GM21529 (cell line): ENCODE measurements around the gene GIGYF2.
"Not testable (repeated sequence)": the region's sequence is repeated elsewhere in the genome, so short reads cannot be mapped to it uniquely, and the experiment has no call there.

Experiments
- ATAC-seq: cut with Tn5 transposase; IDR thresholded peaks from one replicate; pipeline ENCODE4 v1.9.1; 2021; ENCODE audit not compliant: unreplicated experiment

GIGYF2 gene

DNA sequence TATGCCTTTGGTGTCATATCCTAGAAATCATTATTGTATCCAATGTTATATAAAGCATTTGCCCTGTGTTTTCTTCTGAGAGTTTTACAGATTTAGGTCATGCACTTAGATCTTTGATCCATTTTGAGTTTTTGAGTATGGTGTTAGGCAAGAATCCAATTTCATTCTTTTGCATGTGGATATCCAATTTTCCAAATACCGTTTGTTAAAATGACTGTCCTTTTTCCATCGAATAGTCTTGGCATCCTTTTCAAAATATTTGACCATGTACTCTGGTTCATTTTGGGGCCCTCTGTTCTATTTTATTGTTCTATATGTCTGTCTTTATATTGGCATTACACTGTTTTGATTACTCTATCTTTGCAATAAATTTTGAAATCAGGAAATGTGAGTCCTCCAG is 103.0 kb downstream of the GIGYF2 start:
- no peak for ATAC-seq

DNA sequence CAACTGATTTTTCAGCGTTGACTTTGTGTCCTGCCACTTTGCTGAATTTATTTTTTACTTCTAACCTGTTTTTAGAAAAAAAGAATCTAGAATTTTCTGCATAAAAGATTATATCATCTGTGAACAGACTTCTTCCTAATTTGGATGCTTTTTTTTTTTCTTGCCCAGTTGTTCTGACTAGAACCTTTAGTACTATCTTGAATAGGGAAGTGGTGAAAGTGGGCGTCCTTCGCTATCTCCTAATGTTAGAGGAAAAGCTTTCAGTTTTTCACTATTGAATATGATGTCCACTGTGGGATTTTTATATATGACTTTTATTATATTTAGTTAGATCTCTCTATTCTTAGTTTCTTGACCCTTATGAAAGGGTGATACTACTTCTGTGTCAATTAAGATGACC is 105.0 kb downstream of the GIGYF2 start:
- ATAC-seq, result no peak

DNA sequence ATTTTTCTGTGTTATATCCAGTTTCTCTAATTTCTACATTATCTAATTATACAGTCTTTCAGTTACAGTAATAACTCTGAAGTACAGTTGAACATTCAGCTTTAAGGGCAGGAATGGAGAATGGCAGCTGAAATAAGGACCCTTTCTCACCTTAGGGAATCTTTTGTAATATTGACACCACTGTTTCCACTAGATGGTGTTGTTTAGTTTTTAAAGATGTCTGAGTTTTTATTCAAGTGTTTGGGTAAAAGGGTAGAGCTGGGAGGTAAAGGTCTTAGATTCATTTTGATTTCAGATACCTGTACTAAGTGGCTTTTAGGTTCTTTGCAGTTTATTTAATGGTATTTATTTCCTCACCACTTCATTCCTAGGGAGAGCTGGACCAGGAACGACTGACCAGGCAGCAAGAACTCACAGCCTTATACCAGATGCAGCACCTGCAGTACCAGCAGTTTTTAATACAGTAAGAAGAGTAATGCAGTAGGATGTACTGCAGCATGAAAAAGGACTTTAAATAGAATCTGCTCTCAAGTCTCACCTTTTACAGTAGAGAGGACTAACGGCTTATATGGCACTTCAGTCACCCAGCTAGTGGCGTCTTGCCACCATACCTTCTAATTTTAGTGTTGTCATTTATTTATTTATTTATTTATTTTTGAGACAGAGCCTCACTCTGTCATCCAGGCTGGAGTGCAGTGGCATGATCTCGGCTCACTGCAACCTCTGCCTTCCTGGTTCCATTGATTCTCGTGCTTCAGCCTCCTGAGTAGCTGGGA is 112.4 kb downstream of the GIGYF2 start:
- no peak for ATAC-seq

DNA sequence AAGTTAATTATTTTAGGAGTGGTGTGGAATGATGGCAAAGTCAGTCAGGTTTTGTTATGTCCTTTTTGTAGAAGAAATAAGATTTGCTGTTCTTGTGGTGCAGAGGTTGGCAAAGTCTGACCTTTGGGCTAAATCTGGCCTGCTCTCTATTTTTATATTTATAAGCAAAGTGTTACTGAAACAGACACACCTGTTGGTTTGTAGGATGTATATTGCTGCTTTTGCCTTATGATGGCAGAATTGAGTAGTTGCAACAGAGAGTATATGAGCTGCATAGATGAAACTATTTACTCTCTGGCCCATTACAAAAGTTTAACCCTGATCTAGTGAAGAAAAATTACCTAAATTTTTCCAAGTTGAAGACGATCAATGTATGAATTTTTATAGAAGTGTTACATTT is 113.3 kb downstream of the GIGYF2 start:
- ATAC-seq, result no peak

DNA sequence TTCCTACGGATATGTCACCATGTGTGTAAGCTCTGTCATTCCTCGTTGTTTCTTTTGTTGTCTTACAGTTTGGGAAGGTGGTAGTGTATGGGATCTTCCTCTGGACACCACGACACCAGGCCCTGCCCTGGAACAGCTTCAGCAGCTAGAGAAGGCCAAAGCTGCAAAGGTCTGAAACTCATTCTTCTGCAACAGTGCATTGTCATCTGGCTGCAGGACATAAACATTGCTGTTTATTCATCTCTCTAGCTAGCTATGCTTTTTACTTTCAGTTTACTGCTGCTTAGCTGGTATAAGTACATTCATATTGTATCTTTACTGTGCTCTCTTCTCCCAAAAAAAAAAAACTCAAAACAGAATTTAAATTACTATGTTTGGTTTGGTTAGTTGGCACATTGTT is 118.4 kb downstream of the GIGYF2 start:
- no peak for ATAC-seq

DNA sequence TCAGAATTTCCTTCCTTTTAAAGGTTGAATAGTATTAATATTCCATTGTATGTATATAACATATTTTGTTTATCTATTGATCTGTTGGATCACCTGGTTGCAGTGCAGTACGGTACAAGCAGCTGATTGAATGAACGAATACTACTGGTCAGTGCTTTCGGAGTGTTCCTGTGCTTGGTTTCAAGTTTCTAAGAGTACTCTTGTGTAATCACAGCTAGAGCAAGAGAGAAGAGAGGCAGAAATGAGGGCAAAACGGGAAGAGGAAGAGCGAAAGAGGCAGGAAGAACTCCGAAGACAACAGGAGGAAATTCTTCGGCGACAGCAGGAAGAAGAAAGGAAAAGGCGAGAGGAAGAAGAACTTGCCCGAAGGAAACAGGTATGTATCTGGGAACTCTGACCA is 119.5 kb downstream of the GIGYF2 start:
- ATAC-seq, result no peak

DNA sequence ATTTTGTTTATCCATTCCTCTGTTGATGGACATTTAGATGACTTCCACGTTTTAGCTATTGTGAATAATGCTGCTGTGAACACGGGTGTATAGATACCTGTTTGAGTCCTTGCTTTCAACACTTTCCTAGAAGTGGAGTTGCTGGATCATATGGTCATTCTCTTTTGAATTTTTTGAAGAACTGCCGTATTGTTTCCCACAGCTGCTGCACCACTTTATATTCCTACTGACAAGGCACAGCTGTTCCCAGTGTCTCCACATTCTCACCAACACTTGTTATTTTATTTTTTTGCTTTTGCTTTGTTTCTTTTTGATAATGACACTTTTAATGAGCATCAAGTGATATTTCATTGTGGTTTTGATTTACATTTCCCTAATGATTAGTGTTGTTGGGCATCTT is 120.6 kb downstream of the GIGYF2 start:
- no peak for ATAC-seq

DNA sequence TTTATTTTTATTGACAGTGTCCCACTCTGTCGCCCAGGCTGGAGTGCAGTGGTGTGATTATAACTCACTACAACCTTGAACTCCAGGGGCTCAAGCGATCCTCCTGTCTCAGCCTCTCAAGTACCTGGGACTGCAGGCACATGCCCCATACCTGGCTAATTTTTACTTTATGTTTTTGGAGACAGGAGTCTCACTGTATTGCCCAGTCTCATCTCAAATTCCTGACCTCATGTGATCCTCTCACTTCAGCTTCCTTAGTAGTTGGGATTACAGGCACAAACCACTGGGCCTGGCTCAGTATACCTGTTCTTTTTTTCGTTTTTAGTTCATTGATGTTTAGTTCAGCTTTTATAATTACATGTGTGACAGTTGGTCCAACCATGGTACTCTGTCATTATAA is 132.9 kb downstream of the GIGYF2 start:
- no peak for ATAC-seq

DNA sequence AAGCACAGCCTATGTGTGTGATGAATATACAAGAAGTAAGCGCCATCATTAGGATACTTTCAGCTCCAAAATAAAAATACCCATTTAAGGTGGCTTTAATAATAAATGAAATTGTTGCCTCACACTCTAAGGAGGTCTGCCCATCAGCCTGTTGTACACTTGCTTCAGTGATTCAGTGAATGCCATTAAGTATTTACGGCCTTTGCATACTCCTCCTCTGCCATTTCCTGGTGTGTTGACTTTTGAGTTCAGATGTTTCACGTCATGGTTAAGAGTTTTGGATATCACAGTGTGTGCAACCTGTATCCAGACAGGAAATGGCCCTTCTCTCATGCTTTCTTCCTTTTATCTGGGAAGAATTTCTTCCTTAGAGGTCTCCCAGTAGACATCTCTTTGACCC is 134.4 kb downstream of the GIGYF2 start:
- no peak for ATAC-seq

DNA sequence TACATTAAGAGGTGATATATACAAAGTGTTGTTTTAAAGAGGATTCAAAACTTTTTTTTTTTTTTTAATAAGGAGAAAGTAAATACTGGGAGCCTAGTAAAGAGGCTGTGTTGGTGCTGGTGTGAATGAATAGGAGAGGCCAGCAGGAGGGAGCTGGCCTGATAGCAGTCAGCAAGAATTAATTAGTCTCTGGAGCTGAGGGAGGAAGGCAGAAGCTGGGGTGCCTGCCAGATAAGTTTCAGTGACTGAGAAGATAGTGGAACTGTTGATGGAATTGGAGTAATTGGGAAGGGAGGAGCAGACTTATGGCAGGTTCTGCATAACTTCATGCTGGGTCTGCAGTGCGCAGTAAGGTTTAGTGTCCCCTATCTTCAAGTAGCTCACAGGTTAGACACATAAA is 136.7 kb downstream of the GIGYF2 start:
- no peak for ATAC-seq

DNA sequence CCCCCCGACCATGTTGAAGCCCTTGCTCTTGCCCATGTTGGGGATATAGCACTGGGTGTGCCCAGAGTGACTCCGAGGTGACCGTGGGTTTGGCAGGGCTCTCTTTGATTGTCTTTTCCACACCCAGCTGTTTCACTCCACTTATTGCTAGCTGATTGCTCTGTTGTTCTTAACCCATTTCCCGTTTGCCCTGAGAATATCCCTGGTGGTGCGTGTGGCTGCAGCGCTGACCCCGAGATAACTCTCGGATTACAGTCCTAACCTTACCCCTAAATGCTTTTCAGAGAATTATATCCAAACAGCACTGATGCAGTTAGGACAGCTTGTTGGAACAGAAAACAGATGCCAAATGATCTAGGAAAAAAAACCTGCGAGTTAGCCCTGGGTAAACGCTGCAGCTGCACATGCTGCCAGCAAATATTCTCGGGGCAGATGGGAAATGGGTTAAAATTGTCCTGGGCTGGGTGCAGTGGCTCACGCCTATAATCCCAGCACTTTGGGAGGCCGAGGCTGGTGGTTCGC is 138.6 kb downstream of the GIGYF2 start:
- ATAC-seq, result no peak

DNA sequence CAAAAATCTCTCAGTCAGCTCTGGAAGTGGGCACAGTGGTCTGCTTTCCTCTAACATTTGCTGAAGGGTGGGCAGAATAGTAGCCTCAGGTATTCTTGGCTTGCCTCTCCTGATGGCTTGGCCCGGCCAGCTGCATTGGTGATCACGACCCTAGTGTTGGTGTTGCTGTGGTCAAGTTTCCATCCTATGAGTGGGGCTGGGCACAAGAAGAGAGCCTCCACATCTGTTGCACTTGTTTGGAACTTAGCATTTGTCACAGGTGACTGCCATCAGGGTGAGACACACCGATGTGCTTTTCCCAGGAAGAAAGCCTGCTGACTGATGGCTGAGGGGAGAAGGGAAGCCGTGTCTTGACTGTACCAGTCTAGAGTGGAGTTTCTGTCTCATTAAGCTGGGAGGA is 139.8 kb downstream of the GIGYF2 start:
- no peak for ATAC-seq

DNA sequence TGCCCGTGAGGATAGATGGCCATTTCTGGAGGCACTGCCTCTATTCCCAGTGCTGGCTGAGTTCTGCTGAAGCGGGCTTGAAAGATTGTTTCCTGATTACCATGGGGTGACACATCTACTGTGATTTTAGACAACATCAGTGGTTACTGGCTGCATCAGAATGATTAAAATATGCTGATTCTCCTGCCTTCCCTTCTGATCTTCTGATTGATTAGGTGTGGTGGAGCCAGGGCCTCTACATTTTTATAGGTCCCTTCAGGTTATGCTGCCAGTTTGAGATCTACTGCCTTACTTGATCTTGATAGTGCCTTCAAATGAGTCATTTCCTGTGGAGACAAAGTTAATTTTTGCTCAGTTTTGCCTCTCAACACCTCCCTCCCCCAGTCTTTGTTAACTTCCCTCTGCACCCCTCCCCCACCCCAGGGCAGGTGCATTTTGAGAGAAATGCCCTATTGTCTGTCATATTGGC is 141.3 kb downstream of the GIGYF2 start:
- ATAC-seq, result peak; percentile 71

DNA sequence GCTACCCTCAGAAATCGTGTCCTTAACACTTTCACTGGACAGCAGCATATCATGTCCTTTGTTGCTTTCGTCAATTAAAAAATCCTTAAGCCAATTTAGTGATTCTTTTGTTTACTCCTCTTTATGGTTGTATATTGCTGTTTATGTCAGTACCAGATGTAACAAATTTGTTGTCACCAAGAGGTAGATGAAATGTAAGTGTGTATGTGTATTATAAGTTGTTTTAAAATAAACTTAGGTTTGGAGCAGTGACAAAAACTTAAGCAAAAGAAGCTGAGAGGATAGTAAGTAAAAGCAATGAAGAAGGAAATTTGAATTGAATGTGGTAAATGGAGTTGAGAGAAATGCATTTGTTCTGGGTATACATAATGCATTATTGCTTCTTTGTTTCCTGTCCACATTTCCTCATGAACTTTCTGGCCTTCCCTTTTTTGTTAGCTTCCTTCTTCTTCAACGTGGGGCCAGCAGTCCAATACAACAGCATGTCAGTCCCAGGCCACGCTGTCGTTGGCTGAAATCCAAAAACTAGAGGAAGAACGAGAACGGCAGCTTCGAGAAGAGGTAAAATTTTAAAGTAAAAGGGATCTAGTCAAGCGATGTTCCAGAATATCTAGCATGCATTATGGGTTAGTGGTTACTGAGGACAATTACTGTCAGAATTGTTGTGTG is 142.4 kb downstream of the GIGYF2 start:
- ATAC-seq, result no peak

DNA sequence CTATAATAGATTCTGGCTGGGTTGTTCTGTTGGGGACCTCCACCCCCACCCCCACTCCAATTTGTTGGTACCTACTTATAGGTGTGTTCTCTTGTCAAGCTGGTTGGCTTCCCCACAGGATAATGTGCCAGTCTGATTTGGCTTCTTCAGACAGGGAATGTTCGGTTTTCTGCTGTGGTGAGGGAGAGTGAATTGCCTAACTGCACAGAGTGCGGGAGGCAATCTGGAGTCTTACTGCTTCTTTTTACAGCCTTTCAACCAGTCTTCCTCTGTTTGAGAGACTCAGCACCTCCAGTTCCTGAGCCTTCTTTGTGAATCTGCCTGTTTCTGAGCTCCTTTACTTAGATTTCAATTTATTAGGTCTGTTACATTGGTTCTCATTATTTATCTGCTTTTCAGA is 145.6 kb downstream of the GIGYF2 start:
- no peak for ATAC-seq

DNA sequence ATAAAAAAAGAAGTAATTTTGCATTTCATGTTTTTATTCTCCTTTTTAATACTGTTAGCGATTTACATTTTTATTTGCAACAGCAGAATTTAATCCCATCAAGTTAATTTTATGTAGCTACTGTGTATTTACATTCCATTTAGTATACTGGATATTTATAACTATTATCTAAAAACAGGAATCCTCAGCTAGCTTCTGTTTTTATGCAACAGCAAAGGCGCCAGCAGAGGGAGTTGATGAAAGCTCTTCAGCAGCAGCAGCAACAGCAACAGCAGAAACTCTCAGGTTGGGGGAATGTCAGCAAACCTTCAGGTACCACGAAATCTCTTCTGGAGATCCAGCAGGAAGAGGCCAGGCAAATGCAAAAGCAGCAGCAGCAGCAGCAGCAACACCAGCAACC is 146.7 kb downstream of the GIGYF2 start:
- no peak for ATAC-seq

DNA sequence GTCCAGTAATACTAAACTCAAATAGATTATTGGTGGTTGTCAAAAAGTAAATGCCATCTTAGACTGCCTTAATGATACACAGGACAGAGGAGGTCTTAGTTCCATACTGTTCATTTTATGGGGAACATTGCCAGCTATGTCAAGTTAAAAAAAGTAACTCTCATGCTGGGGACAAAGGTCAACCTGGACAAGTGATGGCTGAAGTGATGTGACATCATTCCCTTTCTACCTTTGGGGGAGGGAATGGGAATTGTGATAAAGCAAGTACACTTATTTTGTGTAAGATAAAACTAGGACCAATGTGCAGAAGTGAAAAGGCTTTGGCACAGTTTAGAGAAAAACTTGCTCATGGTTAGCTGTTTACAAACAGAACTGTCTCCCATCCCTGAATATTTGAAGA is 148.9 kb downstream of the GIGYF2 start:
- no peak for ATAC-seq

DNA sequence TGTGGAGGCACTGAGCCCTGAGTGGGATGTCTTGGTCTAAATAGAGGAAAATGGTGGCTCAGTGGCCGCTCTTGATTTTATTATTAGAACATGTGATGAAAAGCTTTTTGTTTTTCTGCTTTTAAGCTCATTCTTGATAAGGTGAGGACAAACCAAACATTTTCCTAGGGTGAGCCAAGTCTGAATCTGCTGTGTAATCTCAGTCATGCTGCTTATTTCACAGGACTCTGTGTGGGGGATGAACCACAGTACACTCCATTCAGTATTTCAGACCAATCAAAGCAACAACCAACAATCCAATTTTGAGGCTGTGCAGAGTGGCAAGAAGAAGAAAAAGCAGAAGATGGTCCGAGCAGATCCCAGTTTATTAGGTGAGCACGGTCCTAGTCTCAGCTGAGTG is 152.9 kb downstream of the GIGYF2 start:
- no peak for ATAC-seq

DNA sequence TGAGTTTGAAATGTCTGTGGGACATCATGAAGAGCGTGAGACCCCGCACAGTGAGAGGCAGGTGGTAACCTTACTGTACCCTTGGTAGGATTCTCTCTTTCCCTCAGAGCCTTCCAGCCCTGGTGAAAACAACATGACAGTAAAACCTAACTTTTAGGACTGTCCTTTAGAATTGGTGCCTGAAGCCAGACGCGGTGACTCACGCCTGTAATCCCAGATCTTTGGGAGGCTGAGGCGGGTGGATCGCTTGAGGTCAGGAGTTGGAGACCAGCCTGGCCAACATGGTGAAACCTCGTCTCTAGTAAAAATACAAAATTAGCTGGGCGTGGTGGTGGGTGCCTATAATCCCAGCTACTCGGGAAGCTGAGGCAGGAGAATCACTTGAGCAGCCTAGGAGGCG is 154.9 kb downstream of the GIGYF2 start:
- not testable (repeated sequence) for ATAC-seq

DNA sequence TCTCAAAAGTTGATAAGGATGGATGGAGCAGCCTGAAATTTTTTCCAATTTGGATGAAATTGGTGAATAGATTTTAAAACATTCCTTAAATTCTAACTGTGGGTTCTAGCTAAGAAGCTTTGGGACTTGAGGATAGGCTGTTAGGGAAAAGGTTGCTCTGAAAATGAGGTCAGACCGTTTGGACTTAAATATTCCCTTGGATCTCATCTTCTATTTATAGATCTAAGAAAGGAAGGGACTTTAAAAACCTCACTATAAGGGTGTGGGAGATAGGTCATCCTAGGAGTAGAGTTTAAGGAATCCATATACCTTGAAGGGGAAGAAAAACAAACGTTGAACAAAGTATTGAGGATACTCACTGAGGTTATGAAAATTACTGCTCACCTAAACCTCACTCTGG is 155.5 kb downstream of the GIGYF2 start:
- ATAC-seq, result no peak

DNA sequence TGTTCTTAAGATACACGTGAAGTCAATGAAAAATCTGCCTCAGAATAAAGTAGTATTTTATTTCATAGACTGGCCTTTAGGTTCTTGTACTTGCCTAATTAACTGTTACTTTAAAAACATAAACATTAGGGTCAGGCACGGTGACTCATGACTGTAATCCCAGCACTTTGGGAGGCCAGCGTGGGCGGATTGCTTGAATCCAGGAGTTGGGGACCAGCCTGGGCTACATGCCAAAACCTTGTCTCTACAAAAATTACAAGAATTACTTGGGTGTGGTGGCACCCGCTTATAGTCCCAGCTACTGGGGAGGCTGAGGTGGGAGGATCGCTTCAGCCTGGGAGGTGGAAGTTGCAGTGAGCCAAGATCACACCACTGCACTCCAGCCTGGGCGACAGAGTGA is 157.0 kb downstream of the GIGYF2 start:
- no peak for ATAC-seq

DNA sequence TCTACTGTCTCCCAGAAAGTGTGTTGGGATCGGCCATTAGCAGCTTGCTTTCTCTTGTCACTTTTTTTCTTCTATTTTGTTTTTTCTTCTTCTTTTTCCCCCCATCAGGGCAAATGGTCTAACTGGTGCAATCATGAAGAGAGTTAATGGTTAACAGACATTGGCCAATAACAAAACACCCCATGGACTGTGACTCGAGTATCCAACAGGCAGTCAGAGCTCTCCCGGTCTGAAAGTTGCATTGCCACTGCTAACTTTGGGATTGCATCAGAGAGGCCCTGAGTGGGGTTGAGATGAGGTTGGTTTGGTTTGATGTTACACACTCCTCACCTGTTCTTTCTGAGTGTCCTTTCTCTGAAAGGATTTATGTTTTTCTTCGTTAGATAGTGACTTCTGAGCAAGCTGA is 160.0 kb downstream of the GIGYF2 start:
- ATAC-seq, result no peak
